DND-41 (cell line): ENCODE measurements around the gene CCDC117.
A peak's percentile ranks its signal among the peaks of the same experiment; 100 is the strongest.

Source experiments
- ATAC-seq: fragments of 200-7000 bp; cut with Tn5 transposase; 3 replicates; pipeline ENCODE4 v1.9.1; 2021; ENCODE audit warnings: low read depth; ENCODE audit not compliant: insufficient read depth
- DNase-seq: peaks from one replicate; pipeline ENCODE4 v3.0.0-alpha.2; 2020
- H2AFZ ChIP-seq: 2 replicates; pipeline ENCODE4 v1.6.0; 2012; ENCODE audit warnings: low read depth, low read length
- H3K27ac ChIP-seq: 2 replicates; pipeline ENCODE4 v1.5.1; 2012; ENCODE audit warnings: low read length, inconsistent platforms
- H3K27me3 ChIP-seq: fragments of 200-600 bp; sonication (generic); 2 replicates; pipeline ENCODE4 v1.6.0; 2012; ENCODE audit warnings: low read length, mild to moderate bottlenecking, inconsistent platforms; ENCODE audit not compliant: insufficient read depth, poor library complexity
- H3K36me3 ChIP-seq: 2 replicates; pipeline ENCODE4 v1.5.1; 2012; ENCODE audit warnings: low read length, inconsistent platforms; ENCODE audit not compliant: insufficient read depth
- H3K4me1 ChIP-seq: 2 replicates; pipeline ENCODE4 v1.5.1; 2012; ENCODE audit warnings: mild to moderate bottlenecking, low read length; ENCODE audit not compliant: insufficient read depth
- H3K4me2 ChIP-seq: 2 replicates; pipeline ENCODE4 v1.6.0; 2012; ENCODE audit warnings: mild to moderate bottlenecking, moderate library complexity, low read length, inconsistent platforms; ENCODE audit not compliant: insufficient read depth
- H3K4me3 ChIP-seq, 2 experiments: fragments of 200-600 bp in 1 of 2; shearing (Covaris generic) in 1 of 2; 2 replicates each; pipeline ENCODE4 v1.5.1; 2012 to 2016; ENCODE audit warnings: inconsistent platforms in 2 of 2, low read length in 2 of 2, mild to moderate bottlenecking in 2 of 2, low read depth in 1 of 2, moderate library complexity in 1 of 2
- H3K79me2 ChIP-seq: 2 replicates; pipeline ENCODE4 v1.6.0; 2012; ENCODE audit warnings: low read length, inconsistent platforms; ENCODE audit not compliant: insufficient read depth
- H3K9ac ChIP-seq: 2 replicates; pipeline ENCODE4 v1.6.0; 2012; ENCODE audit warnings: low read depth, mild to moderate bottlenecking, inconsistent platforms, low read length, moderate library complexity
- H3K9me3 ChIP-seq: 2 replicates; pipeline ENCODE4 v1.5.1; 2012; ENCODE audit warnings: low read length, moderate library complexity, mild to moderate bottlenecking, inconsistent platforms; ENCODE audit not compliant: insufficient read depth, severe bottlenecking
- H4K20me1 ChIP-seq: 2 replicates; pipeline ENCODE4 v1.6.0; 2012; ENCODE audit warnings: low read length; ENCODE audit not compliant: insufficient read depth
- CTCF ChIP-seq: IDR thresholded peaks from 2 replicates; pipeline ENCODE4 v1.5.1; 2012; ENCODE audit warnings: borderline replicate concordance, low read length, moderate library complexity, mild to moderate bottlenecking; ENCODE audit not compliant: poor library complexity, severe bottlenecking; ENCODE audit errors: extremely low read depth
- EZH2 ChIP-seq: IDR thresholded peaks from 3 replicates; pipeline ENCODE4 v1.6.1; 2012; ENCODE audit warnings: borderline replicate concordance, low read depth, mild to moderate bottlenecking, moderate library complexity, low read length, inconsistent platforms; ENCODE audit not compliant: severe bottlenecking

CCDC117 gene

GRCh38 chr22:28837640-28838039 lies 65.1 kb downstream of the CCDC117 start:
- no peak overlapping the region for H3K4me2 ChIP-seq
- no peak for TF ChIP-seq EZH2
- no peak for TF ChIP-seq CTCF
- no peaks in the 10 kb centered on the region for H3K79me2 ChIP-seq
- no peaks in the 10 kb centered on the region for H3K9me3 ChIP-seq
- H3K27ac ChIP-seq, result no peak overlapping the region
- peak; percentile 49 for DNase-seq
- H3K4me3 ChIP-seq, result no peak overlapping the region
- H2AFZ ChIP-seq, result no peak overlapping the region
- H4K20me1 ChIP-seq, result no peaks in the 10 kb centered on the region
- H3K36me3 ChIP-seq, result peaks cover 3% of the 10 kb centered on the region; the same call in 1 of the 2 replicates
- no peak overlapping the region for H3K9ac ChIP-seq
- H3K4me1 ChIP-seq, result peaks cover 10% of the 10 kb centered on the region
- peak; percentile 80 for ATAC-seq
- no peaks in the 10 kb centered on the region for H3K27me3 ChIP-seq
